Type B pancreatic cell (in vitro differentiated cells): ENCODE results near the gene SNPH. TPM values are rescaled to one million over a fixed set of nuclear protein-coding genes. Genes with fewer than 3 reads are reported as not detected.
"Not testable (repeated sequence)": the region's sequence is repeated elsewhere in the genome, so short reads cannot be mapped to it uniquely, and the experiment has no call there.

Experiments used
- DNase-seq: peaks from one replicate; pipeline ENCODE4 v3.0.0; 2021; ENCODE audit warnings: mixed read lengths; ENCODE audit not compliant: unreplicated experiment; ENCODE audit errors: extremely low spot score
- H3K27ac Mint-ChIP-seq: 2 replicates; pipeline ENCODE4 v1.8.0; 2021; ENCODE audit warnings: mild to moderate bottlenecking, mixed read lengths
- H3K27me3 Mint-ChIP-seq: 2 replicates; pipeline ENCODE4 v1.8.0; 2021; ENCODE audit warnings: mixed read lengths
- H3K36me3 Mint-ChIP-seq: 2 replicates; pipeline ENCODE4 v1.8.0; 2021; ENCODE audit warnings: mixed read lengths
- H3K4me1 Mint-ChIP-seq: one replicate; pipeline ENCODE4 v1.8.0; 2021; ENCODE audit warnings: mixed read lengths; ENCODE audit not compliant: unreplicated experiment
- H3K4me3 Mint-ChIP-seq: 2 replicates; pipeline ENCODE4 v1.8.0; 2021; ENCODE audit warnings: mild to moderate bottlenecking, mixed read lengths
- H3K9me3 Mint-ChIP-seq: 2 replicates; pipeline ENCODE4 v1.8.0; 2021; ENCODE audit warnings: mixed read lengths
- CTCF ChIP-seq: fragments of 200-600 bp; sonication (generic); conservative IDR thresholded peaks from 2 replicates; pipeline ENCODE4 v1.5.0; 2021; ENCODE audit warnings: antibody characterized with exemption, mild to moderate bottlenecking
- total RNA-seq: library from RNA; stranded (reverse); gene quantifications from 2 replicates; pipeline ENCODE4 v1.2.1, GENCODE V29; 2021; ENCODE audit warnings: low replicate concordance

Gene SNPH
- total RNA-seq, 1 donor from 2014 or later = 2.7 TPM

DNA sequence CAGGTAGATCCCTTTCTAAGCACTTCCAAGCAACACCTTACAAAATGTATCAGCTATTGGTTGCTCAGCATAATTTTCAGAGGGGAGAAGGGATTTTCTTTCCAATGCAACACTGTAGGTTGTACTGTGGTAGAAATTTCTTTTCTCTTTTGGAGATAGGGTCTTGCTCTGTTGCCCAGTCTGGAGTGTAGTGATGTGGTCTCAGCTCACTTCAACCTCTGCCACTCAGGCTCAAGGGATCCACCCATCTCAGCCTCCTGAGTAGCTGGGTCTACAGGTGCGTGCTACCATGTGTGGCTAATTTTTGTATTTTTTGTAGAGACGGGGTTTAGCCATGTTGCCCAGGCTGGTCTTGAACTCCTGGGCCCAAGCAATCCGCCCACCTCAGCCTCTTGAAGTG, 24.0 kb upstream of the SNPH start:
- no peaks in the 10 kb centered on the region for H3K9me3 Mint-ChIP-seq
- H3K27me3 Mint-ChIP-seq = peaks cover 45% of the 10 kb centered on the region
- TF ChIP-seq CTCF = no peak
- DNase-seq = no peak
- H3K36me3 Mint-ChIP-seq = no peaks in the 10 kb centered on the region
- no peaks in the 10 kb centered on the region for H3K4me1 Mint-ChIP-seq
- no peak overlapping the region for H3K4me3 Mint-ChIP-seq
- no peak overlapping the region for H3K27ac Mint-ChIP-seq

DNA sequence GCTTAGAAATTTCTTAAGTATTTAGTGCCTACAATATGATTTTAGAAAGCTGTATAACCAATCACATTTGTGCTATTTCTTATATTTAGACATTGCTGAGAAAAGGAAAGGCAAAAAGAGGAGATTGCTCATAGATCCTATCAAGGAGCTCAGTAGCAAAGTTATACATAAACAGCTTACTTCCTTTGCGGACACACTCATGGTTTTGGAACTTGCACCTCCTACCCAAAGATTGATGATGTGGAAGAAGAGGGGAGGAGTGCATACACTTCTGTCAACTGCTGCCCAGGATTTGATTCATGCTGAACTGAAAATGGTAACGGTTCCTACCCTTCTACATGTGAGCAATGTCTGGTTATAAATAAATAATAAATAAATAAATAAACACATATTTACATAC, 23.6 kb upstream of the SNPH start:
- no peak overlapping the region for H3K4me3 Mint-ChIP-seq
- TF ChIP-seq CTCF = no peak
- peaks cover 43% of the 10 kb centered on the region for H3K27me3 Mint-ChIP-seq
- H3K27ac Mint-ChIP-seq = no peak overlapping the region
- H3K9me3 Mint-ChIP-seq = no peaks in the 10 kb centered on the region
- H3K4me1 Mint-ChIP-seq = no peaks in the 10 kb centered on the region
- no peak for DNase-seq
- no peaks in the 10 kb centered on the region for H3K36me3 Mint-ChIP-seq

GRCh38 chr20:1245578-1245977, 20.5 kb upstream of the SNPH start:
- Mint-ChIP-seq H3K9me3 (no peaks in the 10 kb centered on the region), H3K4me3 (no peak overlapping the region)
- no peak for TF ChIP-seq CTCF

GRCh38 chr20:1247689-1248088, 18.4 kb upstream of the SNPH start:
- no peaks in the 10 kb centered on the region for H3K36me3 Mint-ChIP-seq
- H3K4me1 Mint-ChIP-seq = no peaks in the 10 kb centered on the region
- no peaks in the 10 kb centered on the region for H3K9me3 Mint-ChIP-seq
- H3K27ac Mint-ChIP-seq = no peak overlapping the region
- TF ChIP-seq CTCF = no peak
- peaks cover 32% of the 10 kb centered on the region for H3K27me3 Mint-ChIP-seq
- no peak overlapping the region for H3K4me3 Mint-ChIP-seq
- DNase-seq = no peak

More at GRCh38 chr20:1245578-1245977, 20.5 kb upstream of the SNPH start:
- H3K27me3 Mint-ChIP-seq = peaks cover 36% of the 10 kb centered on the region
- H3K4me1 Mint-ChIP-seq = no peaks in the 10 kb centered on the region
- no peak overlapping the region for H3K27ac Mint-ChIP-seq
- H3K36me3 Mint-ChIP-seq = no peaks in the 10 kb centered on the region
- no peak for DNase-seq

- not testable (repeated sequence) for H3K9me3 Mint-ChIP-seq, H3K36me3 Mint-ChIP-seq, H3K27ac Mint-ChIP-seq, H3K4me3 Mint-ChIP-seq, DNase-seq, H3K4me1 Mint-ChIP-seq
- H3K27me3 Mint-ChIP-seq = peaks cover 32% of the 10 kb centered on the region
These were observed 15.8 kb upstream of the SNPH start for GRCh38 chr20:1250282-1250681.

DNA sequence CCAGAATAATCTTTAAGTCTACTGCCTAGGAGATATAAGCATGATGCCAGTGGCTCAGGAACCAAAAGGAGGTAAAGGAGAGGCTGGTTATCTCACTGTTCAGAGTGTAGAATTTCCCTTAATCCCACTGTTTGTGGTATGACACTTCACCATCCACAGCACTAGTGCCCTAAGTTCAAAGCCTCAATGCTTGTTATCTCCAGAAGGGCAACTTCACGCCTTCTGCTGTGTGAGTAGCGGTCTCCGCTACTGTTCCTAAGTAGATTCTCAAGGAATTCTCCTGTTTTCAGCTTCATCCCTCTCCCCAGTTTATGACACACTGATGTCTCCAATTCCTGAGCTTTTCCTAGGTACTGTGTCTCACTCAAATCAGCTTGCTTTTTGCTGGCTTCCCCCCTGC, 13.7 kb upstream of the SNPH start:
- peaks cover 32% of the 10 kb centered on the region for H3K27me3 Mint-ChIP-seq
- no peak overlapping the region for H3K27ac Mint-ChIP-seq
- no peak for TF ChIP-seq CTCF

More for the DNA sequence above, 13.7 kb upstream of the SNPH start:
- H3K4me1 Mint-ChIP-seq = no peaks in the 10 kb centered on the region
- H3K9me3 Mint-ChIP-seq = no peaks in the 10 kb centered on the region
- no peaks in the 10 kb centered on the region for H3K36me3 Mint-ChIP-seq
- no peak for DNase-seq
- no peak overlapping the region for H3K4me3 Mint-ChIP-seq
